Nephron (organoid): ENCODE results near the gene HUS1.

Experiments
- H3K27ac Mint-ChIP-seq, 3 experiments: 2 replicates each; pipeline ENCODE4 v1.8.0; 2020; ENCODE audit warnings: mixed read lengths in 3 of 3, mild to moderate bottlenecking in 2 of 3, moderate library complexity in 1 of 3
- H3K27me3 Mint-ChIP-seq: 2 replicates; pipeline ENCODE4 v1.8.0; 2021; ENCODE audit warnings: low read depth, mild to moderate bottlenecking, moderate library complexity, mixed read lengths
- H3K36me3 Mint-ChIP-seq: 2 replicates; pipeline ENCODE4 v1.8.0; 2020; ENCODE audit warnings: low read depth, mixed read lengths
- H3K4me1 Mint-ChIP-seq: 2 replicates; pipeline ENCODE4 v1.8.0; 2020; ENCODE audit warnings: mixed read lengths
- H3K4me3 Mint-ChIP-seq, 3 experiments: 2 replicates each; pipeline ENCODE4 v1.8.0; 2020; ENCODE audit warnings: mild to moderate bottlenecking in 3 of 3, mixed read lengths in 3 of 3, moderate library complexity in 2 of 3
- H3K9me3 Mint-ChIP-seq: 2 replicates; pipeline ENCODE4 v1.8.0; 2020; ENCODE audit warnings: mixed read lengths
- CTCF ChIP-seq, 3 experiments: fragments of 200-600 bp; sonication (generic); IDR thresholded peaks; one replicate each; pipeline ENCODE4 v1.5.0; 2021; ENCODE audit warnings: antibody characterized with exemption in 3 of 3; ENCODE audit not compliant: unreplicated experiment in 3 of 3

HUS1 gene

DNA sequence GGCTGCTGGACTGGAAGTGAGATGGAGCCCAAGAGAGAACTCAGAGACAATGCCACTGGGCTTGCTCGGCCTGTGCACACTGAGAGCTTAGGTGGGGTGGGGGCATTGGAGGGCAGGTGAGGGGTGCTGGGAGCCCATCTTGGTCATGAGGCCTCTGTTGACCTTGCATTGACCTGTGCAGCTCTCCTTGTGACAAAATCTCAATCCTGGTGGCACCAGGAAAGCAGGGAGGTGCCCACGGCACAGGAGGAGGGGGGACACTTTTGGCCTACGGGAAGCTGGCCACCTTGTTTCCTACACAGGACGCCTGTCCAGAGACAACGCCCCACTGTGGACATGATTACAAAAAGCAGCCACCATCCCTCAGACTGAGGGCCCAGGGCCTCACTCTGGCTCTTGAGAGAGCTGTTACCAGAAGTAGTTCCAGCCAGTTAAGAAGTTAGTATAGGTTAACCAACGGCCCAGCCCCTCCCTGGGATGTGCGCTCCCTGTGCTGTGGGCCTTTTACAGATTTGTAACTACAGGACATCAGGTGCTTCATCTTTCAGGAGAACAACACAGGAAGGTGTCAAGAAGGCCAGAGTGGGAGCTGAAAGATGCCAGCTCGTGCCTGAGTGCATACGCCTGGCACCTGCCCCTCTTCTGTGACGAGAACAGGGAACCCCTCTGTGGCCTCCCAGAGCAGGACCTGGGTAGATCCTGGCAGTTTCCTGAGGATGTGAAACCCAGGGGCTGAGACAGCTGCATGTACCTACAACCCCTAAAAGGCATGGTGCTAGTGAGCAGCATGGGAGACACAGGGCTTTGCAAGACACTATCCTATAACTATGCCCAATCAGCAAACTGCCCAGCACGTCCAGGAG lies 41.5 kb downstream of the HUS1 start:
- TF ChIP-seq CTCF (IDR thresholded peaks at IDR 0.05; ENCODE audit: unreplicated experiment in 3 of 3): no peak
- Mint-ChIP-seq H3K27me3 (peaks cover 7% of the 10 kb centered on the region), H3K4me3 (no peak overlapping the region), H3K36me3 (no peaks in the 10 kb centered on the region), H3K4me1 (no peaks in the 10 kb centered on the region), H3K9me3 (no peaks in the 10 kb centered on the region), H3K27ac (no peak overlapping the region)

GRCh38 chr7:47937065-47937687 lies 42.2 kb downstream of the HUS1 start:
- Mint-ChIP-seq H3K4me3 (no peak overlapping the region), H3K4me1 (no peaks in the 10 kb centered on the region), H3K27ac (no peak overlapping the region), H3K36me3 (no peaks in the 10 kb centered on the region), H3K9me3 (no peaks in the 10 kb centered on the region), H3K27me3 (peaks cover 7% of the 10 kb centered on the region)
- no peak for TF ChIP-seq CTCF (IDR thresholded peaks at IDR 0.05; ENCODE audit: unreplicated experiment in 3 of 3)

DNA sequence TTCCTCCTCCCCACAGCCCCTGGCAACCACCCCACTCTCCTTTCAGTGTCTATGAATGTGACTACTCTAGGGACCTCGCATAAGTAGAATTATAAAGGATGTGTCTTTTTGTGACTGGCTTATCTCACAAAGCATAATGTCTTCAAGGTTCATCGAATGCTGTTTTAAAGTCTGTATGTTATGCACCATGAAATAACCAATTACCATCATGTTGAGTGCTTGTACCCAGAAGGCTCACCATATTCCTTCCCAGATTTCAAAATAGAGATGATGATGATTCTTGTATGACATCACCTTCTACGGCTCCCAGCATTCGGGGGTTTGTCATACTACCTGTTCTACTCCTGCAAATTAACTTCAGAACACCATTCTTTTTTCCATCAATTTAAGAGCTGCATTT lies 43.1 kb downstream of the HUS1 start:
- no peaks in the 10 kb centered on the region for H3K9me3 Mint-ChIP-seq

GRCh38 chr7:47935336-47935735 lies 44.1 kb downstream of the HUS1 start:
- TF ChIP-seq CTCF (IDR thresholded peaks at IDR 0.05; ENCODE audit: unreplicated experiment in 3 of 3): no peak
- Mint-ChIP-seq H3K4me3 (no peak overlapping the region), H3K9me3 (no peaks in the 10 kb centered on the region), H3K27me3 (peaks cover 7% of the 10 kb centered on the region), H3K4me1 (no peaks in the 10 kb centered on the region), H3K27ac (no peak overlapping the region), H3K36me3 (no peaks in the 10 kb centered on the region)

More for the DNA sequence above, 43.1 kb downstream of the HUS1 start:
- TF ChIP-seq CTCF (IDR thresholded peaks at IDR 0.05; ENCODE audit: unreplicated experiment in 3 of 3): no peak
- H3K4me1 Mint-ChIP-seq: no peaks in the 10 kb centered on the region
- H3K36me3 Mint-ChIP-seq: no peaks in the 10 kb centered on the region
- H3K4me3 Mint-ChIP-seq: no peak overlapping the region
- peaks cover 7% of the 10 kb centered on the region for H3K27me3 Mint-ChIP-seq
- H3K27ac Mint-ChIP-seq: no peak overlapping the region

DNA sequence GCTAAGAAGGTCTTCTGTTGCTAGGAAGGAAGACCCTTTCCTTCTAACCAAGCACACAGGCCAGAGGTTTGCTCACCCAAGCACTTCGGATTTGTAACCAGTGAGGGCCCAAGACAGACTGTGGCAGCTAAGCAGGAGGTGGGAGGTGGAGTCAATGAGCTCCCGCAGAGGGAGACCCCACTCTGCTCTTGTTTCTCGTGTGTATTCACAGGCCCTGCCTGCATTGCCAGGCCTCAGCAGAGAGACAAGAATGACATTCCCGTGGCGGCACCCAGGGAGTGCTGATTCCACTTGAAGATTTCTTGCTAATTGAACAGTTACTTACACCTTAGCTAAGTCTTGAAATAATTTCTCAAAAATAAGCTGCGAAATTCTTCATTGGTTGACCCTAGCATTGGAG lies 44.6 kb downstream of the HUS1 start:
- Mint-ChIP-seq H3K9me3 (no peaks in the 10 kb centered on the region), H3K36me3 (no peaks in the 10 kb centered on the region), H3K27me3 (peaks cover 6% of the 10 kb centered on the region), H3K27ac (no peak overlapping the region), H3K4me3 (no peak overlapping the region), H3K4me1 (no peaks in the 10 kb centered on the region)
- no peak for TF ChIP-seq CTCF (IDR thresholded peaks at IDR 0.05; ENCODE audit: unreplicated experiment in 3 of 3)
